WI38 (cell line): ENCODE measurements around the gene CFB.
A peak's percentile ranks its signal among the peaks of the same experiment; 100 is the strongest.

Experiments
- H3K4me3 ChIP-seq: 2 replicates; pipeline ENCODE4 v1.5.1; 2011; ENCODE audit warnings: low read depth, mild to moderate bottlenecking, control low read depth, low read length
- CTCF ChIP-seq: IDR thresholded peaks from 2 replicates; pipeline ENCODE4 v1.5.1; 2012; ENCODE audit warnings: low read depth, mild to moderate bottlenecking, control low read depth, low read length

The CFB gene

GRCh38 chr6:31945507-31946369, at the start of gene CFB:
TSS of gene CFB (plus strand) at chr6:31946095. CDS start at chr6:31946222, 127 bp downstream.
- no peak for TF ChIP-seq CTCF
- no peak within 1 kb of the TSS for H3K4me3 ChIP-seq

GRCh38 chr6:31896493-31896855, 49.4 kb upstream of the CFB start:
- TF ChIP-seq CTCF, result no peak
- H3K4me3 ChIP-seq, result peak overlapping the region; percentile 75

GRCh38 chr6:31896856-31897611, 48.9 kb upstream of the CFB start:
- no peak for TF ChIP-seq CTCF

GRCh38 chr6:31897612-31898382, 48.1 kb upstream of the CFB start, which contains the start of gene EHMT2:
TSS of gene EHMT2 (minus strand) at chr6:31897698. CDS start at chr6:31897677, 21 bp downstream.
- no peak for TF ChIP-seq CTCF
- peak within 1 kb of the TSS; percentile 75 for H3K4me3 ChIP-seq

More at GRCh38 chr6:31896856-31897611, 48.9 kb upstream of the CFB start:
- H3K4me3 ChIP-seq, result peak overlapping the region; percentile 75

- H3K4me3 ChIP-seq, result peak overlapping the region; percentile 75
- no peak for TF ChIP-seq CTCF
Observed at GRCh38 chr6:31898383-31899011, 47.4 kb upstream of the CFB start.

GRCh38 chr6:31899215-31899614, 46.7 kb upstream of the CFB start:
- TF ChIP-seq CTCF, result no peak
- no peak overlapping the region for H3K4me3 ChIP-seq
